Measurements from ENCODE around the gene PEX13. TPM values are rescaled to one million over a fixed set of nuclear protein-coding genes. Genes with fewer than 3 reads are reported as not detected.

Gene PEX13
- total and polyA plus RNA-seq, 2 of the 4 experiments (the other 2 are of a cell fraction) = 12.1 to 34.8 TPM

DNA sequence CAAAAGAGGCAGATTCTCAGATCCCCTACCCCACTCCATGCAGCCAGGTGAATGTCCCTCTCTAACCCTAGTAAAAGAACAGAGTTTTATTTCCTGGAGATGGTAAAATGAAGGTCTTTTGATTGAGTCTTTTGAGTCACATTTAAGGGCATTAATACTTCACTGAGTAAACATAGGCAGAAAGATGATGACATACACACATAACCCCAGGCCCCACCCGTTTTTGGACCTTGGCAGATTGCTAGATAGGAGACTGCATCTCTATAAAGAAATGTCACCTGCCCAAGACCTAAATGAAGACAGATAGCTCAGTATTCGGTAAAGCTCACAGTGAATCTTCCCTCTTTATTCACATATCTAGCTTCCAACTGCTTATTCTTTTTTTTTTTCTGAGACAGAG lies 28.3 kb upstream of the PEX13 start:
- H3K56ac ChIP-seq (ENCODE audit: extremely low read depth, insufficient read depth, low read length) = no peak overlapping the region
- no peak overlapping the region for H4K8ac ChIP-seq (ENCODE audit: low read depth in 2 of 2, low read length in 2 of 2)
- H2AK9ac ChIP-seq (replicated peaks; ENCODE audit: low read depth, low read length, poor library complexity) = no peak overlapping the region
- no peak overlapping the region for H3K4ac ChIP-seq (ENCODE audit: low read depth, low read length)
- no peak overlapping the region for H2BK20ac ChIP-seq (ENCODE audit: low read depth, low read length)
- no peaks in the 10 kb centered on the region for H4K20me1 ChIP-seq (ENCODE audit: insufficient read depth, low read length)
- no peak overlapping the region for H2AK5ac ChIP-seq (ENCODE audit: low read depth, low read length)
- no peak overlapping the region for H3K27ac ChIP-seq (ENCODE audit: insufficient read depth, low read length)
- no peak overlapping the region for H2BK5ac ChIP-seq (ENCODE audit: low read depth, low read length, poor library complexity, severe bottlenecking)
- no peak overlapping the region for H3K23ac ChIP-seq (ENCODE audit: low read depth, low read length)
- H3K14ac ChIP-seq (replicated peaks; ENCODE audit: low read depth, low read length) = no peak overlapping the region
- in situ Hi-C loops (cut with MboI; ENCODE audit: low sequenced_read_pairs) = no loop called here
- H3K4me3 ChIP-seq (ENCODE audit: insufficient read depth, low read depth, low read length) = no peak overlapping the region
- H3K27me3 ChIP-seq (ENCODE audit: control insufficient read depth, insufficient read depth, low read length) = no peaks in the 10 kb centered on the region
- POLR2A ChIA-PET (ENCODE audit: unreplicated experiment) = no interaction called here
- H2AFZ ChIP-seq (replicated peaks; ENCODE audit: low read length, poor library complexity) = no peak overlapping the region
- H2BK15ac ChIP-seq (ENCODE audit: low read depth, low read length) = no peak overlapping the region
- H2BK120ac ChIP-seq (ENCODE audit: low read depth, low read length) = no peak overlapping the region
- no peak overlapping the region for H3K18ac ChIP-seq (ENCODE audit: low read depth, low read length)
- H3K79me1 ChIP-seq (ENCODE audit: low read depth in 1 of 2, low read length in 2 of 2) = no peaks in the 10 kb centered on the region
- DNase-seq (no peak), ATAC-seq (ENCODE audit: low read depth) (no peak)
- intact Hi-C loops (cut with micrococcal nuclease) = no loop called here
- H3K36me3 ChIP-seq (ENCODE audit: control insufficient read depth, insufficient read depth, low read length) = no peaks in the 10 kb centered on the region
- BruUV-seq (replicated peaks) = no TSS peak
- CTCF ChIA-PET = no interaction called here
- TF ChIP-seq RAD21 (IDR thresholded peaks at IDR 0.05; ENCODE audit: low read length) = no peak
- TF ChIP-seq MXI1 (IDR thresholded peaks at IDR 0.05; ENCODE audit: borderline replicate concordance, low read depth, low read length) = no peak
- TF ChIP-seq CHD1 (IDR thresholded peaks at IDR 0.05; ENCODE audit: low read depth, low read length) = no peak
- no peak for TF ChIP-seq FOS (IDR thresholded peaks at IDR 0.05; ENCODE audit: low read depth, low read length)
- TF ChIP-seq CEBPB (IDR thresholded peaks at IDR 0.05; ENCODE audit: low read depth, low read length) = no peak
- no peak for TF ChIP-seq CTCF (conservative IDR thresholded peaks at IDR 0.05; ENCODE audit: low read depth, low read length)
- TF ChIP-seq, protein P1, sequence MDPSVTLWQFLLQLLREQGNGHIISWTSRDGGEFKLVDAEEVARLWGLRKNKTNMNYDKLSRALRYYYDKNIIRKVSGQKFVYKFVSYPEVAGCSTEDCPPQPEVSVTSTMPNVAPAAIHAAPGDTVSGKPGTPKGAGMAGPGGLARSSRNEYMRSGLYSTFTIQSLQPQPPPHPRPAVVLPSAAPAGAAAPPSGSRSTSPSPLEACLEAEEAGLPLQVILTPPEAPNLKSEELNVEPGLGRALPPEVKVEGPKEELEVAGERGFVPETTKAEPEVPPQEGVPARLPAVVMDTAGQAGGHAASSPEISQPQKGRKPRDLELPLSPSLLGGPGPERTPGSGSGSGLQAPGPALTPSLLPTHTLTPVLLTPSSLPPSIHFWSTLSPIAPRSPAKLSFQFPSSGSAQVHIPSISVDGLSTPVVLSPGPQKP (IDR thresholded peaks at IDR 0.05; ENCODE audit: borderline replicate concordance, low read depth, low read length) = no peak
- no peak for TF ChIP-seq BHLHE40 (IDR thresholded peaks at IDR 0.05; ENCODE audit: low read depth, low read length)
- no peak for TF ChIP-seq SMC3 (IDR thresholded peaks at IDR 0.05; ENCODE audit: low read depth, low read length)
- no peak for TF ChIP-seq POLR2A (IDR thresholded peaks at IDR 0.05; ENCODE audit: low read depth, low read length)
- TF ChIP-seq MAFK (IDR thresholded peaks at IDR 0.05; ENCODE audit: low read depth, low read length) = no peak
- no peak overlapping the region for H4K91ac ChIP-seq (ENCODE audit: insufficient read depth, low read depth, low read length)
- H3K9me3 ChIP-seq (ENCODE audit: control insufficient read depth, insufficient read depth, low read length) = peaks cover 5% of the 10 kb centered on the region
- H3K4me1 ChIP-seq (ENCODE audit: control insufficient read depth, insufficient read depth, low read length) = no peaks in the 10 kb centered on the region
- 100% methylated on average over 1 of the region's 2 CpGs; no CpG with 5 or more reads in 1 of the 2 experiments for WGBS, 2 experiments (ENCODE audit: extremely low coverage in 2 of 2, insufficient read length in 1 of 2)
- H3K4me2 ChIP-seq (ENCODE audit: low read depth, low read length) = no peak overlapping the region
- no peaks in the 10 kb centered on the region for H3K9me1 ChIP-seq (ENCODE audit: insufficient read depth, low read length)
- H3K9ac ChIP-seq (ENCODE audit: low read depth, low read length) = no peak overlapping the region
- H4K5ac ChIP-seq (ENCODE audit: low read depth, low read length) = no peak overlapping the region
- dilution Hi-C loops (cut with HindIII; ENCODE audit: low sequenced_read_pairs, unreplicated experiment) = no loop called here
